ENCODE data around the gene CEBPB. TPM values are rescaled to one million over a fixed set of nuclear protein-coding genes. Genes with fewer than 3 reads are reported as not detected.

CEBPB gene
- total RNA-seq, 4 donors from 2014 or later = 105 to 195 (median 144) TPM

GRCh38 chr20:50185426-50185825 lies 5.2 kb upstream of the CEBPB start:
- no peak overlapping the region for H3K4me3 ChIP-seq
- H3K4me1 ChIP-seq = peaks cover 15 to 29% (median 25%) of the 10 kb centered on the region in 4 donors
- H3K9me3 ChIP-seq = no peaks in the 10 kb centered on the region
- no peaks in the 10 kb centered on the region for H3K27me3 ChIP-seq
- H3K36me3 ChIP-seq = no peaks in the 10 kb centered on the region
- TF ChIP-seq CTCF (IDR thresholded peaks at IDR 0.05) (no peak), POLR2A (IDR thresholded peaks at IDR 0.05; ENCODE audit: low read depth) (no peak), EP300 (IDR thresholded peaks at IDR 0.05) (no peak), POLR2AphosphoS5 (IDR thresholded peaks at IDR 0.05) (no peak)
- intact Hi-C loops (cut with DNase I) = loop anchor here (5.0 to 10.0 kb wide), 2 partner anchors 392 to 559 kb away; no protein-coding TSS in a partner anchor
- WGBS = 92% methylated on average over 5 of the region's 5 CpGs
- DNase-seq (ENCODE audit: extremely low spot score) = peak; percentile 70
- no peak overlapping the region for H3K27ac ChIP-seq (replicated peaks in 1 of 4)

- Histone ChIP-seq H3K4me3 (no peak overlapping the region), H3K36me3 (no peaks in the 10 kb centered on the region), H3K4me1 (peaks cover 15 to 29% (median 25%) of the 10 kb centered on the region in 4 donors), H3K27ac (replicated peaks in 1 of 4) (peak overlapping the region; percentile 67 to 100 (median 98)), H3K27me3 (no peaks in the 10 kb centered on the region), H3K9me3 (no peaks in the 10 kb centered on the region)
- intact Hi-C loops (cut with DNase I) = loop anchor here (2.0 to 10.0 kb wide), 3 partner anchors 276 to 558 kb away; no protein-coding TSS in a partner anchor
- TF ChIP-seq POLR2AphosphoS5 (IDR thresholded peaks at IDR 0.05) (peak in 1 of 2 donors; percentile 53), CTCF (IDR thresholded peaks at IDR 0.05) (peak in 2 of 3 experiments; percentile 99 to 100), EP300 (IDR thresholded peaks at IDR 0.05) (no peak)
- DNase-seq (ENCODE audit: extremely low spot score) = peak; percentile 98
- WGBS = 20% methylated on average over 16 of the region's 16 CpGs
Measured at GRCh38 chr20:50186151-50186885, 4.3 kb upstream of the CEBPB start.

- Histone ChIP-seq H3K4me3 (no peak overlapping the region), H3K27me3 (no peaks in the 10 kb centered on the region), H3K9me3 (no peaks in the 10 kb centered on the region), H3K27ac (replicated peaks in 1 of 4) (peak overlapping the region; percentile 67 to 100 (median 98)), H3K4me1 (peaks cover 15 to 29% (median 25%) of the 10 kb centered on the region in 4 donors), H3K36me3 (no peaks in the 10 kb centered on the region)
- no peak for DNase-seq (ENCODE audit: extremely low spot score)
- TF ChIP-seq POLR2AphosphoS5 (IDR thresholded peaks at IDR 0.05) (no peak), EP300 (IDR thresholded peaks at IDR 0.05) (no peak), CTCF (IDR thresholded peaks at IDR 0.05) (no peak), POLR2A (IDR thresholded peaks at IDR 0.05; ENCODE audit: low read depth) (no peak)
- intact Hi-C loops (cut with DNase I) = loop anchor here (2.0 to 10.0 kb wide), 3 partner anchors 276 to 558 kb away; no protein-coding TSS in a partner anchor
- WGBS = 62% methylated on average over 8 of the region's 8 CpGs
Measured at GRCh38 chr20:50186987-50187402, 3.6 kb upstream of the CEBPB start.

- Histone ChIP-seq H3K4me3 (no peak overlapping the region), H3K4me1 (peaks cover 15 to 29% (median 25%) of the 10 kb centered on the region in 4 donors), H3K27ac (replicated peaks in 1 of 4) (peak overlapping the region; percentile 67 to 100 (median 98)), H3K27me3 (no peaks in the 10 kb centered on the region), H3K9me3 (no peaks in the 10 kb centered on the region), H3K36me3 (peaks cover 0 to 4% (median 0%) of the 10 kb centered on the region in 4 donors)
- no peak for DNase-seq (ENCODE audit: extremely low spot score)
- intact Hi-C loops (cut with DNase I) = loop anchor here (2.0 to 10.0 kb wide), 3 partner anchors 275 to 557 kb away; no protein-coding TSS in a partner anchor
- WGBS = 84% methylated on average over 9 of the region's 12 CpGs
- peak in 1 of 2 donors; percentile 29 for TF ChIP-seq POLR2AphosphoS5 (IDR thresholded peaks at IDR 0.05)
- no peak for TF ChIP-seq EP300 (IDR thresholded peaks at IDR 0.05)
- TF ChIP-seq POLR2A (IDR thresholded peaks at IDR 0.05; ENCODE audit: low read depth) = no peak
- TF ChIP-seq CTCF (IDR thresholded peaks at IDR 0.05) = no peak
Measured at GRCh38 chr20:50187403-50188051, 3.1 kb upstream of the CEBPB start.

Data from esophagus muscularis mucosa (tissue), 4 donors.